ENCODE data around the gene FLYWCH1.

Gene FLYWCH1

DNA sequence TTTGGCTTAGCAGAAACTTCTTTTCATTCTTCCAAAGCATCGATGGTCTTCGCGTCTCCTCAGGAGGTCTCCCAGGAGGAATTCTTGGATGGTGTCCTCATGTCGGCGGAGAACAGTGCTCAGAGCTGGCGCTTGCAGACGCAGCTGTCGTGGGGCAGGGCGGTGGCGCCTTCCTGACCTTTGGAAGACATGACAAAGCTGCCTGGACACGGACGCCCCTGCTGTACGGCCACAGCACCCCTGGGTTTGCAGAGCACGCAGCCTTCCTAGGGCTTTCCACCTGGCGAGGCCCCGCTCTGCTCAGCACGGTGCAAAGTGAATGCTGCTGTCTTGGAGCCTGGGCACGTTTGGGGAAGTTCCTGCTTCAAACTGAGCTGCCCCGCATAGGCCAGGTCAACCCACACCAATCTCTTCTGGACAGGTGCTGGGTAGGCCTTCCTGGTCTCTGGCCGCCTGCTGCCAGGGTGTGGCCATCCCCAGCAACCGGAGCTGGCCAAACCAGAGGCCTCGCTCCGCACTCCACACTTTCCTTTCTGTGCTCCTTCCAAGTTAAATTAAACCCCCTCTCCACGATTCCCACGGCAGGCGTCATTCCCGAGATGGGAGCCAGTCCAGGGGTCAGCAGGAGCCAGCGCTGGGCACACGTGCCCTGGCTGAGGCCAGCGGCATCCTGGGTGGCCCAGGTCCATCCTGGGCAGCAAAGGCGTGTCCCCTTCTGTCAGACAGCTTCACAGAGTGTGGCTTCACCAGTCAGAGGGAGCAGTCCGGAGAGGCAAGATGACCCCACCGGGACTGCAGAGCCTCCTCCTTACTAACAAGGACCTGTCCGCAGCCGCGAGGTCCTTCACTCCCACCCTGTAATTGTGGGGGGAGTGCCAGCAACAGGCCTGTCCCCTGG lies 37.3 kb downstream of the FLYWCH1 start:
- DNase-seq (ENCODE audit: insufficient read length) = no peak
- no peak for TF ChIP-seq POLR2AphosphoS5 (IDR thresholded peaks at IDR 0.05; ENCODE audit: low read depth, low read length)
- TF ChIP-seq POLR2A (IDR thresholded peaks at IDR 0.05; ENCODE audit: low read depth, low read length) = no peak
- no peak for TF ChIP-seq TAF1 (IDR thresholded peaks at IDR 0.05; ENCODE audit: borderline replicate concordance, low read depth, low read length)
- no peak for FAIRE-seq

DNA sequence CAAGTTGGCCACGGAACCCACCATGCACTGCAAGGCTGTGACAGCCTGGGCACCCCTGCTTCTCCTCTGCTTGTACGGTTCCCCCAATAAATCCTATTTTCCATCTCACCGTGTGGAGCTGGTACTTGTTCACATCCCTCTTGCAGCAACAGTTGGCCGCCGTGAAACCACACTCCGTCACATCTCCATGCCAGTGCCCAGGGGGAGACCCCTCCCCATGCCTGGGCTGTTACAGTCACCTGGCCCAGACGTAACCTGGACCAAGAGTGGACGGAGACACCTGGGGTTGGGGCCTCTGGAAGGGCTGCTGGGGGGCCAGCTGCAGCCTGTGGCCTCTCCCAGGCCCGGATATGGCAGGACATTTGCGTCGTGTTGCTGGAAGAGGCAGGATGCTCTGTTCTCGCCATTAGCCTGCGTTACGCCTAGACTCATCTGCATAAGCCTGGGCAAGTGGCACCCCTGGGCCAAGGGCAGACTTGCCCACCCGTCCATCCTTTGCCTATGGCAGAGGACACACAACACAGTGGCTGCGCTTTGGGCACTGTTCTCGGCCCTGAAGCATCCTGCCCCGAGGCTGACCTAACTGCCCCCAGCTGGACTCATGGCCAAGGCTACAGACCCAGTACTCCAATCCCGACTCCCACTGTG lies 38.1 kb downstream of the FLYWCH1 start:
- DNase-seq (ENCODE audit: insufficient read length) (no peak), FAIRE-seq (no peak)
- TF ChIP-seq POLR2A (IDR thresholded peaks at IDR 0.05; ENCODE audit: low read depth, low read length) (no peak), POLR2AphosphoS5 (IDR thresholded peaks at IDR 0.05; ENCODE audit: low read depth, low read length) (no peak), TAF1 (IDR thresholded peaks at IDR 0.05; ENCODE audit: borderline replicate concordance, low read depth, low read length) (no peak)

DNA sequence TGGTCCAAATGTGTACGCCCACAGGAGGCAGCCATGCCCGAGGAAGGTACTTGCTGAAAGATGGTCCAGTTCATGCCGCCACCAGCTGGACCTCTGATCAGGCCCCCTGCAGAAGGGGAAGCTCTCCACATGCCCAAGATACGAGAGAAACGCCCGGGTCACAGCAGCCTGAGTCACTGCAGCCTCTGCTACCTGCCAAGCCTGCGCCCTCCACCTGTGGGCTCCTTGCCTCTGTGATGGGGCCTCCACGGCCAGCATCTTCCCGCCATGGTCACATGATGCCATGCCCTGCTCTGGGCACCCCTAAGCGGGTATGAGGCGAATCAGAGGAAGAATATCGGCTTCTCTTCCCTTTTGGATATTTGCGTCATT lies 38.6 kb downstream of the FLYWCH1 start:
- FAIRE-seq = no peak
- DNase-seq (ENCODE audit: insufficient read length) = no peak
- no peak for TF ChIP-seq POLR2AphosphoS5 (IDR thresholded peaks at IDR 0.05; ENCODE audit: low read depth, low read length)
- TF ChIP-seq POLR2A (IDR thresholded peaks at IDR 0.05; ENCODE audit: low read depth, low read length) = no peak
- no peak for TF ChIP-seq TAF1 (IDR thresholded peaks at IDR 0.05; ENCODE audit: borderline replicate concordance, low read depth, low read length)

DNA sequence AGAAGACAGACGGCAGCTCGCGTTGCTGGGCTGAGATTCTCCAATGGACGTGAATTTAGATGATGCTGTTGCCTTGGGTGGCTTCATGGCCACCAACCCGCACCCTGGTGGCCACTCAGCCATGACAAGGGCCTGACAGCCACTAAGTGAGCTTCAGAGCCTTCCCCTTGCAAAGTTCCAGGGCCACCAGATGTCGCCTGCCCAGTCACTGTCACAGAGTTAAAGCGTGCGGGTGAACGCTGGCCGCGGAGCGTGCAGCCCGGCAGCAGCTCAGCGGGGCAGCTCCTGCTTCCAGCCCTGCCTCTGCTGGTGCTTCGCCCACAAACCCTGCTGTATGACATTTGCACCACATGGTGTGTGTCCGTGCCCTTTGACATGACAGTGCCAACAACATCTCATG lies 39.0 kb downstream of the FLYWCH1 start:
- DNase-seq (ENCODE audit: insufficient read length) (no peak), FAIRE-seq (no peak)
- TF ChIP-seq POLR2A (IDR thresholded peaks at IDR 0.05; ENCODE audit: low read depth, low read length) (no peak), TAF1 (IDR thresholded peaks at IDR 0.05; ENCODE audit: borderline replicate concordance, low read depth, low read length) (no peak), POLR2AphosphoS5 (IDR thresholded peaks at IDR 0.05; ENCODE audit: low read depth, low read length) (no peak)

DNA sequence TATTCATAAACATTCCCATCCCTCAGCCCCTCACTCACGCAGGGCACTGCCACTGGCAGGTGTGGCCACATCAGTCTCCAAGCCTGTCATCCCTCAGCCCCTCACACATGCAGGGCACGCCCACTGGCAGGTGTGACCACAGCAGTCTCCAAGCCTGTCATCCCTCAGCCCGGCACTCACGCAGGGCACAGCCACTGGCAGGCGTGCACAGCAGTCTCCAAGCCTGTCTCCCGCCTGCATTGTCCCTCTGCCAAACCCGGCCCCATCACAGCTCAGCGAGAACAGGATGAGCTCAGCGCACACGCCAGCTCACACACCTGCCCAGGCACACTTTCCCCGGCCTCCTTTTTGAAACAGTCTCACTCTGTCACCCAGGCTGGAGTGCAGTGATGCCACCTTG lies 40.9 kb downstream of the FLYWCH1 start:
- no peak for TF ChIP-seq POLR2AphosphoS5 (IDR thresholded peaks at IDR 0.05; ENCODE audit: low read depth, low read length)
- TF ChIP-seq POLR2A (IDR thresholded peaks at IDR 0.05; ENCODE audit: low read depth, low read length) = no peak
- no peak for TF ChIP-seq TAF1 (IDR thresholded peaks at IDR 0.05; ENCODE audit: borderline replicate concordance, low read depth, low read length)
- DNase-seq (ENCODE audit: insufficient read length) (no peak), FAIRE-seq (no peak)

GRCh38 chr16:2953706-2954627 lies 42.2 kb downstream of the FLYWCH1 start:
- FAIRE-seq (no peak), DNase-seq (ENCODE audit: insufficient read length) (no peak)
- TF ChIP-seq POLR2A (IDR thresholded peaks at IDR 0.05; ENCODE audit: low read depth, low read length) = no peak
- TF ChIP-seq POLR2AphosphoS5 (IDR thresholded peaks at IDR 0.05; ENCODE audit: low read depth, low read length) = no peak
- TF ChIP-seq TAF1 (IDR thresholded peaks at IDR 0.05; ENCODE audit: borderline replicate concordance, low read depth, low read length) = 0 out of 2 replicates have a peak, but pooled peaks have one; percentile 16

DNA sequence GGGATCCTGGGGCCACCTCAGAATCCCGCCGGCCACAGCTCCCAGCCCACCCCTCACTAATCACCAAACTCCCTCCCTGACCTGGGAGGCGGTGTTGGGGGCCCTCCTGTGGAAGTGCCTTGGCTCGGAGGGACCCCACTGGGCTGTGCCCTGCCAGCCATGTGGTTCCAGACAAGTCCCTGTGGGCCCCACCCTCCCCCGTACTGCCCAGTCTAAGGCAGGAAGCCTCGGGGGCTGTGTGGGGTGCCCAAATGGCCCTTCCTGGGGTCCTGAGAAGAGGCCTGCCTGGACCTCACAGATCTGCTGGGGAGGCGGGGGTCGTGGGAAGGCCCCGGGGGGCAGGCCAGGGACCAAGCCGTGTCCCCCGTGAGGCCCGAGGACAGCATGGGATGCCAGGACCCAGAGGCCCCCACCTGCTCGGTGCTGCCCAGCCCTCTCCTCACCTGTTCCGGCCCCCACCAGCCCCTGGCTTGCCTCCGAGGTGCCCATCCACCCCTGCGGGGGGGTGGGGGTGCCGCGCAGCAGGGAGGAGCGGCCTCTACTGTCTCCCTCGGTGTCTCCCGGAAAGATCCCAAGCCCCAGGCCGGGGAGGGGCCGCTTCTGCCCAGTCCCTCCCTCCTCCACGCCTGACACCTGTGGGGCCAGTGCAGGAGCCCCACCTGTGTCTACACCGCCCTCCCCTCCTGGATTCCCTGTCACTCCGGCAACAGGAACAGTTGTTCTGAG lies 43.1 kb downstream of the FLYWCH1 start:
- DNase-seq (ENCODE audit: insufficient read length) (no peak), FAIRE-seq (no peak)

DNA sequence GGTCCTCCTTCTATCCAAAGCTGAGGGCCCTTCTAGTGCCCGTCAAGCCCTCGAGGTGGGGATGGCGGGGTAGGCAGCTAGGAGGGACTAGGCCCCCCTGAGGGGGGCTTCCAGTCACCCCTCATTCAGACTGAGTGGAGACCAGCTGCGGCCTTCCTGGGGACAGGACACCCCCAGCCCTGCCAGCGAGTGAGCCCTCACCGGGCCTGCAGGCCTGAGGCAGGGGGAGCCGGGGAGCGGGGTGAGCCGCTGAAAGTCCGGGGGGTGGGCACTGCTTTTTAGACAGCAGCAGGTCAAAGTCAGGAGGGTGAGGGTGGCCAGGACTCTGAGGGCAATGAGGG lies 43.7 kb downstream of the FLYWCH1 start:
- TF ChIP-seq POLR2AphosphoS5 (IDR thresholded peaks at IDR 0.05; ENCODE audit: low read depth, low read length) = no peak
- TF ChIP-seq TAF1 (IDR thresholded peaks at IDR 0.05; ENCODE audit: borderline replicate concordance, low read depth, low read length) = no peak
- no peak for TF ChIP-seq POLR2A (IDR thresholded peaks at IDR 0.05; ENCODE audit: low read depth, low read length)
- FAIRE-seq (no peak), DNase-seq (ENCODE audit: insufficient read length) (no peak)

More for the DNA sequence above, 43.1 kb downstream of the FLYWCH1 start:
- TF ChIP-seq POLR2A (IDR thresholded peaks at IDR 0.05; ENCODE audit: low read depth, low read length) (no peak), POLR2AphosphoS5 (IDR thresholded peaks at IDR 0.05; ENCODE audit: low read depth, low read length) (no peak), TAF1 (IDR thresholded peaks at IDR 0.05; ENCODE audit: borderline replicate concordance, low read depth, low read length) (no peak)

GRCh38 chr16:2955779-2956578 lies 44.2 kb downstream of the FLYWCH1 start:
- DNase-seq (ENCODE audit: insufficient read length) (no peak), FAIRE-seq (no peak)
- TF ChIP-seq POLR2AphosphoS5 (IDR thresholded peaks at IDR 0.05; ENCODE audit: low read depth, low read length) (no peak), POLR2A (IDR thresholded peaks at IDR 0.05; ENCODE audit: low read depth, low read length) (no peak), TAF1 (IDR thresholded peaks at IDR 0.05; ENCODE audit: borderline replicate concordance, low read depth, low read length) (no peak)

DNA sequence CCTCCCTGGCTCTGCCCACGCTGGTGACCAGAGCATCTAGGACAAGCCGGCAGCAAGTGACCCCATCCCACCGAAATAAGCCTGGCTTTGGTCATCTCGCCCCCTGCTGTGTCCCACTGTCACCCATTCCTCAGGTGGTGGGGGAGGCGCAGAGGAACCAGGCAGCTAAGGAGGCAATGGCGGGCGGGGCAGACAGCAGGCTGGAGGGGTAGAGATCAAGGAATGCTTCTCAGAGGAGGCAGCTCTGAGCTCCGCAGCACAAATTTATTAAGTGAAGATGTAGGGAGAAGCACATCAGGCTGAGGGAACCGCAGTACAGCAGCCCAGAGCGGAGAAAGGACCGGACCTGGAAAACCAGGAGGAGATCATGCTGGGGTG lies 44.8 kb downstream of the FLYWCH1 start:
- no peak for DNase-seq (ENCODE audit: insufficient read length)
- no peak for FAIRE-seq
- TF ChIP-seq TAF1 (IDR thresholded peaks at IDR 0.05; ENCODE audit: borderline replicate concordance, low read depth, low read length) (no peak), POLR2AphosphoS5 (IDR thresholded peaks at IDR 0.05; ENCODE audit: low read depth, low read length) (no peak), POLR2A (IDR thresholded peaks at IDR 0.05; ENCODE audit: low read depth, low read length) (no peak)

Measured in GM12892 (cell line).